NCI-H2227 (cell line): ENCODE data around the gene GALK2.
A peak's percentile ranks its signal among the peaks of the same experiment; 100 is the strongest.
"Not testable (repeated sequence)": the region's sequence is repeated elsewhere in the genome, so short reads cannot be mapped to it uniquely, and the experiment has no call there.

ENCODE experiments used
- DNase-seq: peaks from one replicate; lab custom pipeline; 2025; ENCODE audit not compliant: unreplicated experiment; lab: John Stamatoyannopoulos, UW

GALK2 gene

DNA sequence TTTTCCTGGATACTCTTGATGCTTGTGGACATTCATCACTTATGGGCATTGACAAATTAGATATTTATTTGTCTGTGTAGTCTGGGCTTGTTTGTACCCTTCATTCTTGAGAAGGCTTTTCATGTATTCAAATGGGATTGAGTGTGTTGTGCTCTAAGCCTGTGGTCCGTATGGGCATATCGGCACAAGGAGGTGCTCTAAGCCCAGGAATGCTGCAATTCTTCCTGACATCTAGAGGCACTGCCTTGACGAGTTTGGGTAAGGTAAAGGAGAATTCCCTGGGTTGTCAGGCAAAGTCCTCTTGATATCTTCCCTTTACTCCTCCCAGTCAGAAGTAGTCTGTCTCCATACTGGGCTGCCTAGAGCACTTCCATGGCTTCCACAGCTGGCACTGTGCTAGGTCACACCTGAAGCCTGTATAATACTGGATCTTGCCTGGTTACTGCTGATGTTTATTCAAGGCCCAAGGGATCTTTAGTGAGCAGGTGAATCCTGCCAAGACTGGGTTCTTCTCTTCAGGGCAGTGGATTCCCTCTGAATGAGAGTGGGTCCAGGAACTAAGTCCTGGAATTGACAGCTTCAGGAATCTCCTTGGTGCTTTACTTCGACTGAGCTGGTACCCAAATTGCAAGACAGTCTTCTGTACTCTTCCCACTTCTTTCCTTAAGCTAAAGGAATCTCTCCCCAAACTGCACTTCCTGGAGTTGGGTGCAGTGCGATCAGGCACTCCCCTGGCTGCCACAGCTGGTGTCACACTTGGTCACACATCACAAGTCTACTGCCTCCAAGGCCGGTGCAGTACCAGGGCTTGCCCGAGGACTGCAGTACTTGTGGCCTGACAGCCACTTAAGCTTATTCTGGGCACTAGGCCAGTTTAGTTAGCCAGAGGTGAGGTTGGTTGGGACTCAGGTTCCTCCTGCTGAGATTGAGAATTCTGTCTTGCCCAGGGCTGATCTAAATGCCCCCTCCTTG is 46.0 kb downstream of the GALK2 start:
- DNase-seq: no peak

GRCh38 chr15:49223536-49224274 is 53.7 kb downstream of the GALK2 start:
- DNase-seq: no peak

- DNase-seq: peak; percentile 5
Observed at GRCh38 chr15:49225572-49226281, 55.7 kb downstream of the GALK2 start.

GRCh38 chr15:49227602-49228001 is 57.6 kb downstream of the GALK2 start:
- no peak for DNase-seq

DNA sequence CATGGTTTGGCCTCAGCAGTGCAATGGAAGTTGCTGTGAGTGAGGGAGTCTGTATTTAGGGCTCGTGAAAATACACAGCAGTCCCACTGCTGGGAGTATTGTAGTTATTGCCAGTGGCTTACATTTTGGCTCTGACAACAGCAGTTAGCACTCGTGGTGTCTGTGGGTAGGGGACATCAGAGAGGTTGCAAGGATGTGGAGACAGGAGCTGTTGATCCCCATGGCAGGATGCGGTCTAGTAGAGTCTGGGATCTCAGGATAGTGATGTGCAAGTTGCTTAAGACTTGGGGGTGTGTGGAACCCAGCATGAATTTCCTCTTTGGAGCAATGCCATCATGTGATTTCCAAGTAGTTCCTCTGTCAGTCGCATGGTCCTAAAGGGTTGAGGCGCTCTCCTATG is 59.9 kb downstream of the GALK2 start:
- no peak for DNase-seq

DNA sequence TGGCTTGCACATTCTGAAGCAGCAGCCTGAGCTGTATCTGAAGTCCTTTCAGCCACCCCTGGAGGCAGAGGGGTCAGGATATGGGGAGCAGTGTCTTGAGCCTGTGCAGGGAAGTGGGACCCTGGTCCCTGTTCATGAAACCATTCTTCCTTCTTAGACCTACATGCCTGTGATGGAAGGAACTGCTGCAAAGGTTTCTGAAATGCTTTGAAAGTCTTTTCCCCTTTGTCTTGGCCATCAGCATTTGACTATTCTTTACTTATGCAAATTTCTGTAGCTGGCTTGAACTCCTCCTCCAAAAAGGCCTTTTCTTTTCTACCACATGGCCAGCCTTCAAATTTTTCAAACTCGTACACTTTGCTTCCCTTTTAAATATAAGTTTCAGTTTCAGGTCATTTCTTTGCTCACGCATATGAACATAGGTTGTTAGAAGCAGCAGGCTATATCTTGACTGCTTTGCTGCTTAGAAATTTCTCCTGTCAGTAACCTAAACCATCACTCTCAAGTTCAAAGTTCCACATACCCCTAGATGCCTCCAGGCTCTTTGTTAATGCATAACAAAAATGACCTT is 62.3 kb downstream of the GALK2 start:
- no peak for DNase-seq

DNA sequence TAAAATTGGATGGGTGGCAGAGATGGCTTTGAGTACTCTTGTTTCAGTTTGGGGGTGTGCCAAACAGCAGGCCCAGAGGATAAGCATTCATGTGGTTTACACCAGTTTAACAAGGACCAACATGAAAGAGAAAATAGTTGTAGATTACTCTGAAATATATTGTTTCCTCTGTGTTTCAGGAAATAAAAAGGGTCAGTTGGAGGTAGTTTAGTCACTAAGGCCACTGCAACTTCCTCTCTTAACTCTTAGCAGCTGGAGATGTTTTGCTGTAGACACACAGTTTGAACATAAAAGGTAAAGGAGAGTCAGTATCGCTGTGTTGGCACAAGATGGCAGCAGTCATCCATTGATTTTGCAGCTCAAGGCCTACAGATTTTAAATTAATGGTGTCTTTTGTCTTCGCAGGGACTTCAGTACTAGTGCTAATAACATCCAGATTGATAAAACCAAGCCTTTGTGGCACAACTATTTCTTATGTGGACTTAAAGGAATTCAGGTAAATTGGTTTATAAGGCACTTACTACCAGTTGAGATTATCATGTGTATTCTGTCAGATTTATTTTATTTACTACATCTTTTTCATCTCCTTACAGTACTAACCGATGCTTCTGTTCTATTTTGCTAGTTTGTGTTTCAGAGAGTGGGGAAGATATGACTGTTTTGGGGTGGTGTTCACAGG is 65.5 kb downstream of the GALK2 start:
- peak; percentile 28 for DNase-seq

DNA sequence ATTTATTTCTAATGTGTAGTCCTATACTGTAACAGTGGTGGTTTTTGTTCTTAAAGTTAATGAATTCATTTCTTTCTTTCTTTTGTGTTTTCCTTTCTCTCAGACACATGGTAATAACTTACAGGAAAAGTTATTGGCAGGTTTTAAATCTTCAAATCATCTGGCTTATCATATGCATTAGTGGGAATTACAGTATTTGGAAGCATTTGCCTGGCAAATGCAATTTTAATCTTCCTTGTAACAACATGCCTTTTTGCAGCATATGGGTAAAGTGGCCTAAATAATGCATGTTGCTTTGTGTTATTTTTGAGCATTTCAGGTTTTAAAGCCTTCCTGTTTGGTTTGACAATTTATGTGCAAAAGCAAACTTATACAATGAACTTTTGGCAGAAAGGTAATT is 66.8 kb downstream of the GALK2 start:
- no peak for DNase-seq

- DNase-seq: no peak
Observed at GRCh38 chr15:49238342-49238741, 68.3 kb downstream of the GALK2 start.

GRCh38 chr15:49239105-49239504 is 69.1 kb downstream of the GALK2 start:
- DNase-seq: no peak

- DNase-seq: no peak
Observed at GRCh38 chr15:49242820-49243219, 72.8 kb downstream of the GALK2 start.

- DNase-seq: no peak
Observed at GRCh38 chr15:49247556-49248110, 77.6 kb downstream of the GALK2 start.

DNA sequence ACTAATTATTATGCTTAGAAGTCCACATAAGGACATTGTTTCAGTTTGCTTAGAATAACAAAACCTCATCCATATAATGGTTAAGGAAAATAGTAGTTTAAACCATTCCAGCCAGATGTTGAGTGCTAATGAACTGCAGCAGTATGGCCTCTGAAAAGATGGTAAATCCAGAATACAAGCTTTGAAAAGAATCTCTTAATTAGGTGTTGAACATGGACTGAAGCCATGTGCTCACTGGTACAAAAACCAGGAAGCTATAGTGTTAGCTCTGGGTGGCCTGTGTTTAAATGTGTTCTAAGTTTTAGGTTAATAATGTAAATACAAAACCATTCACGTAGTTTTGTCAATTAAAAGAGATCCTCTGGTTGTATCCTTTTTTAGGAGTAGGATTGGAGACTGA is 78.2 kb downstream of the GALK2 start:
- DNase-seq: no peak

GRCh38 chr15:49255966-49256759 is 86.1 kb downstream of the GALK2 start:
- DNase-seq: no peak

- DNase-seq: not testable (repeated sequence)
Observed at GRCh38 chr15:49265117-49265516, 95.1 kb downstream of the GALK2 start.

GRCh38 chr15:49265911-49266310 is 95.9 kb downstream of the GALK2 start:
- DNase-seq: no peak

DNA sequence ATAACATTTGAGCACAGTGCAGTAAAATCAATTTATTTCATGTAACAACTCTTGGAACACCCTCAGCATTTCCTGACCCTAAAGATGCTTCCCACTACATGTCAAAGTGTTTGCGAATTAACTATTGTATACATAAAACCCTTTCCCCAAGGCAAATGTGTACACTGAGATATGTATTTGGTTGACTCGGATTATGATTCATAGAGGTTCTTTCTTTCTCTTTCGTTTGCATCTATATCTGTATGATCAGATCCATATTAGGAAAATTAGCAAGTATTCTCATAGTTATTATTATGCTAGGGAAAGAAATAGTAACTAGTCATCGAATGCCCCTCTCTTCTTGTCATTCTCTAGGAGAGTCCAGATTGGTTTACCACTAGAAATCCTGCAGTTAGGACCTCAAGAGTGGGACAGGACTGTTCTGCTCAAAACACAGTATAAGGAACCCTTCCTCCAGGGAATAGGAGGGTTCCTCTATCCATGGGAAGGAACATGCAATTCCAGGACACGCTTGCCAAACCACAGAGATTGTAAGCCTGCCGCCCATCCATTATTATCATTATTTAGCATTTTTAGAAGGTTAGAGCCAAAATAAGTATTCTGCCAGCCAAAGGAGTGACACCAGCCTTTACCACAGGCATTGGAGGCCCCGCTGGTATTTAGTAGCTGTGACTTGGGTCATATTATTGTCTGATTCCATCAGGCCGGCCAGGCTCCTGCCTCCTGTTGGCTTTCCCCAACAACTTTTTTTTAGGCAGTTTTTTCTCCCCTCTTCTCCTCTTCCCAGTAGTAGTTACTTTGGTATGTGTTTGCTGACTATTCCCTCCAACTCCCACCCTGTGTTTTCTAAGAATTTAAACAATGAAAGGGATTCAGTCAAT is 100.7 kb downstream of the GALK2 start:
- DNase-seq: no peak

DNA sequence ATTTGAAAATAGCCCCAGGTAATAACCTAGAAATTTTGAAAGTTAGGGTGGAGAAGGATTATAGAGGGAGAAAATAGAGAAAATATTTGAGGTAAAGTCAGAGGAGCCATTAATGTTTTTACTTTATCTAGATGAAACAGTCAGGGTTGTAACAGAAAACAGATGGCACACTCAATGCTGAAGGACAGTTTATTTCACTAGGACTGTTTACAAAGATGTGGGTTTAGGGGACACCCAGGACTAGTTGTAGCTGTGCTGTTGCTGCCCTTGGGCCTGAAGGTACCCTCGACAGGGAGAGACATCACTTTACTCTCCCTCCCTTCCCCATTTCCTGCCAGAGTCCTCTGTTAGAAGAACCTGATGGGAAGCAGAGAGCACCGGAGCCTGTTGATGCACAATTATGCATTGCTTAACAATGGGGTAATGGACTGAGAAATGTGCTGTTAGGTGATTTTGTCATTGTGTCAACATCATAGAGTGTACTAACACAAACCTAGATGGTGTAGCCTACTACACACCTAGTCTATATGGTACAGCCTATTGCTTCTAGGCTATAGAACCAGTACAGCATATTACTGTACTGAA is 103.8 kb downstream of the GALK2 start:
- DNase-seq: no peak
